SH-SY5Y (cell line): ENCODE measurements around the gene ECT2L.

Source experiments
- GATA2 ChIP-seq: IDR thresholded peaks from 2 replicates; pipeline ENCODE4 v1.6.1; 2011; ENCODE audit warnings: mild to moderate bottlenecking, low read depth, low read length
- GATA3 ChIP-seq: IDR thresholded peaks from 2 replicates; pipeline ENCODE4 v1.6.1; 2011; ENCODE audit warnings: low read depth, mild to moderate bottlenecking, low read length, moderate library complexity

GRCh38 chr6:138785980-138786379 is 9.9 kb upstream of the ECT2L start:
- TF ChIP-seq GATA3 = no peak
- no peak for TF ChIP-seq GATA2
